ENCODE measurements around the gene TGFA.

- TF ChIP-seq CTCF (IDR thresholded peaks at IDR 0.05): no peak
- TF ChIP-seq POLR2AphosphoS5 (IDR thresholded peaks at IDR 0.05; ENCODE audit: low read depth, low read length): no peak
- TF ChIP-seq SIN3A (IDR thresholded peaks at IDR 0.05; ENCODE audit: borderline replicate concordance, insufficient read depth, low read depth, low read length): no peak
- TF ChIP-seq REST (IDR thresholded peaks at IDR 0.05; ENCODE audit: insufficient read depth in 1 of 2, low read depth in 2 of 2, low read length in 1 of 2): no peak
- TF ChIP-seq TCF7L2 (IDR thresholded peaks at IDR 0.05; ENCODE audit: low read depth, low read length): no peak
These were observed 153.1 kb downstream of the TGFA start for GRCh38 chr2:70400539-70400938.
